Kidney epithelial cell (primary cell): ENCODE results near the gene P3H2. TPM values are rescaled to one million over a fixed set of nuclear protein-coding genes. Genes with fewer than 3 reads are reported as not detected.
A peak's percentile ranks its signal among the peaks of the same experiment; 100 is the strongest.
"Not testable (repeated sequence)": the region's sequence is repeated elsewhere in the genome, so short reads cannot be mapped to it uniquely, and the experiment has no call there.

Experiments
- DNase-seq: peaks from one replicate; pipeline ENCODE4 v3.0.0-alpha.2; 2010; ENCODE audit warnings: low read depth
- H3K27me3 ChIP-seq: 2 replicates; pipeline ENCODE4 v1.6.0; 2011; ENCODE audit warnings: low read length; ENCODE audit not compliant: control insufficient read depth, insufficient read depth
- H3K36me3 ChIP-seq: 2 replicates; pipeline ENCODE4 v1.5.1; 2011; ENCODE audit warnings: low read length; ENCODE audit not compliant: control insufficient read depth, insufficient read depth
- H3K4me3 ChIP-seq: 2 replicates; pipeline ENCODE4 v1.5.1; 2011; ENCODE audit warnings: low read depth, mild to moderate bottlenecking, control low read depth, low read length
- total RNA-seq: library from RNA; depleted of rRNA; stranded (reverse); fragments of >200 nt; gene quantifications from 2 replicates; pipeline ENCODE4 v1.2.3, GENCODE V29; 2015
- TF ChIP-seq, protein P1 (sequence below): IDR thresholded peaks from 2 replicates; pipeline ENCODE4 v1.5.1; 2011; ENCODE audit warnings: mild to moderate bottlenecking, moderate library complexity, low read length, control low read depth, inconsistent platforms; ENCODE audit not compliant: insufficient read depth, poor library complexity, severe bottlenecking

Gene P3H2
- total RNA-seq, 1 donor from 2014 or later: 27.8 TPM

DNA sequence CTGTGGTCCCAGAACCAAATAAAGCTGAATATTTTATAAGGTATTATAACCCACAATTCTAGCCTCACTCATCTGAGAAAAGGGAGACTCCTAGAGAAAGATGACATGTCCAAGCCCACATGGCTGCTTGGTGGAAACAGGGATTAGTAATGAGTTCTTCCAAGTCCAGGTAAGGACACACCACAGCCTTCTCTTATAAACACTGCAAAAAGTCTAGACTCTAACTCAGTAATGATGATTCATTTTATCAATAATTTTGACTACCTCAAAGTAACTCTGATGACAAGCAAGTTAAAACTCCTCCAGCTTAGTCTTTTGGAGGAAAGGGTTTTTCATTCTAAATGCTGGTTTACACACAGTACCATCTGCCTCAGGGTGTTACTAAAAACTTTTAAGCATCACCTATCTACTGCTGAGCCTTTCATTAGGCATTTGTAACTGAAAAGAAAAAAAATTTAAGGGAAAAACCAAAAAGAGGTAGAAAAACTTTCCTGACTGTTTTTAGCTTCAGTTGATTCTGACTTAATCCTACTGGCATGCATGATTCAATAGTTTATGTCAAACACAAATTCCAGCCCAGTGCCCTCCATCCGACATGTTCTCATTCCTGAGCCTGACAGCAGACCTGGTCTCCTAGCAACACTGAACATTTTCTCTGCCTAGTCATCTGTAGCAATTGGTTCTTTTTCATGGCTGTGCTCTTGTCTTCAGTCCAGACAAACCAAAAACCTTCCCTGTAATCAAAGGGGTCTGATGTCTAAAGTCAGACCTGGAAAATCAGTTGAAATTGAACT lies 43.9 kb downstream of the P3H2 start:
- peak; percentile 99 for DNase-seq
- Histone ChIP-seq H3K4me3 (no peak overlapping the region), H3K27me3 (no peaks in the 10 kb centered on the region), H3K36me3 (no peaks in the 10 kb centered on the region)
- TF ChIP-seq, protein P1, sequence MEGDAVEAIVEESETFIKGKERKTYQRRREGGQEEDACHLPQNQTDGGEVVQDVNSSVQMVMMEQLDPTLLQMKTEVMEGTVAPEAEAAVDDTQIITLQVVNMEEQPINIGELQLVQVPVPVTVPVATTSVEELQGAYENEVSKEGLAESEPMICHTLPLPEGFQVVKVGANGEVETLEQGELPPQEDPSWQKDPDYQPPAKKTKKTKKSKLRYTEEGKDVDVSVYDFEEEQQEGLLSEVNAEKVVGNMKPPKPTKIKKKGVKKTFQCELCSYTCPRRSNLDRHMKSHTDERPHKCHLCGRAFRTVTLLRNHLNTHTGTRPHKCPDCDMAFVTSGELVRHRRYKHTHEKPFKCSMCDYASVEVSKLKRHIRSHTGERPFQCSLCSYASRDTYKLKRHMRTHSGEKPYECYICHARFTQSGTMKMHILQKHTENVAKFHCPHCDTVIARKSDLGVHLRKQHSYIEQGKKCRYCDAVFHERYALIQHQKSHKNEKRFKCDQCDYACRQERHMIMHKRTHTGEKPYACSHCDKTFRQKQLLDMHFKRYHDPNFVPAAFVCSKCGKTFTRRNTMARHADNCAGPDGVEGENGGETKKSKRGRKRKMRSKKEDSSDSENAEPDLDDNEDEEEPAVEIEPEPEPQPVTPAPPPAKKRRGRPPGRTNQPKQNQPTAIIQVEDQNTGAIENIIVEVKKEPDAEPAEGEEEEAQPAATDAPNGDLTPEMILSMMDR: no peak

DNA sequence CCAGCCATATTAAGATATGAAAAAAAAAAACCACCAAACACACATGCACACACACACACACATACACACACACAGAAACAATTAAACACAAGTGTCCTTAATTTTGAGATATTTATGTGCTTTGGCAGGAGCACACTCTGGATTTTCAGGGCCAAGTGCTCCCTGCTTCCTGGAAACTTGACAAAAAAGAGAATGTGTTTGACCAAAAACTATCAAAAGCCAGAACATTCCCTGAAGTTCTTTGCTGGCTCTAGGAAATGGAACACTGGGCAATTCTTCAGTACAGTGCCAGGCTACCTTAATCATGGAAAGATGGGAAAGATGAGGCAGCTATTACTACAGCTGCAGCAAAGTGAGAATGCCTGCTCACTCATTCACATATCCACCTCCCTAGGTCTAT lies 44.6 kb downstream of the P3H2 start:
- DNase-seq: no peak
- Histone ChIP-seq H3K27me3 (no peaks in the 10 kb centered on the region), H3K4me3 (no peak overlapping the region), H3K36me3 (no peaks in the 10 kb centered on the region)
- TF ChIP-seq, protein P1: no peak

DNA sequence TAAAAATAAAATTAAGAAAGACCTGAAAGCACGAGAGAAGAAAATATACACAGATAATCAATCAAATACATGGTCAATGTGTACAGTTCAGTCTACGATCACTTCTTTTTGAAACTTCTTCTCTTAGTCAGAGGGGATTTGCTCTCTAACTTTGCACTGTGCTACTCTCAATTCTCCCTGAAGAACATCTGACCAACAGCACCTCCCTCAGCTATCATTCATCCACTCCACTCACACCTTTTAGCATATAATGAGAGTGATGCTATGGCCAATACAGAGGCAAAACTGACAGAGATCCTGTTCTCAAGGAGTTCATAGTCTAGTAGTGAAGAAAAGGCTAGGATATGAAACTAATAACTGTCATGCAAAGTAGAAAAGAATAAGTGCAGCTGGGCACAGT lies 45.9 kb downstream of the P3H2 start:
- TF ChIP-seq, protein P1: no peak
- no peak overlapping the region for H3K4me3 ChIP-seq
- H3K36me3 ChIP-seq: no peaks in the 10 kb centered on the region
- H3K27me3 ChIP-seq: no peaks in the 10 kb centered on the region
- no peak for DNase-seq

DNA sequence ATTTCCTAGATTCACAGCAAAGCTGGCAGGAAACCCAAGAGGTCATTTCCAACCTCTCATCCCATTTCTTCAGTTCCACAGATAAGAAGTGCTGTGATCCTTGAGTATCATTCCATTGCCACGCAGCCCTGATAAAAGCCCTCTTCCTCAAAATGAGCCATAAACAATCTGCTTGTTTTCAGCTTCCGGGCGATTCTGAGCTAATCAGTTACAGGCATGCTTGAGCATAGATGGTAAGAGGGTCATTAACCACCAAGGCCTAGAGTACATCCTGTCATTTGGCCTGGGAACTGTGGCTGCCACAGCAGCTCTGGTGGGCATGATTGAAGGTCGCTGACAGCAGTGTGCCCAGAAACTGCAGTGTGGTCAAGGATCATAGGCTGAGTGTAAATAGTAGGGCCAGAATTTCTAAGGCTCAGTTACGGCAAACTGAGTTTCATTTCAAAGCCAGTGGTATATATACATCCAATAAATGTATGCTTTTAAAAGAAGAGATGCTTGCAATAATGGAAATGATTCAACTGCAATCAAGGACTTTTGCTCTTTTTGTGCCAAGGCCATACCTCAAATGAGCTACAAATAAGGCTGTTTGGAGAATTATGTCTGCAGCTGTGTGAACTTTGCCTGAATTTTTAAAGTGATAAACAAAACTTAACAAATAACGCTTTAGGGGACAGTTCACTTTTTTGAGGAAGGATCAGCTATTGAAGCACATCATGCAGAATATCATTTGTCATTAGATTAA lies 47.3 kb downstream of the P3H2 start:
- DNase-seq: peak; percentile 79
- TF ChIP-seq, protein P1: no peak
- no peaks in the 10 kb centered on the region for H3K27me3 ChIP-seq
- H3K36me3 ChIP-seq: no peaks in the 10 kb centered on the region
- H3K4me3 ChIP-seq: no peak overlapping the region

DNA sequence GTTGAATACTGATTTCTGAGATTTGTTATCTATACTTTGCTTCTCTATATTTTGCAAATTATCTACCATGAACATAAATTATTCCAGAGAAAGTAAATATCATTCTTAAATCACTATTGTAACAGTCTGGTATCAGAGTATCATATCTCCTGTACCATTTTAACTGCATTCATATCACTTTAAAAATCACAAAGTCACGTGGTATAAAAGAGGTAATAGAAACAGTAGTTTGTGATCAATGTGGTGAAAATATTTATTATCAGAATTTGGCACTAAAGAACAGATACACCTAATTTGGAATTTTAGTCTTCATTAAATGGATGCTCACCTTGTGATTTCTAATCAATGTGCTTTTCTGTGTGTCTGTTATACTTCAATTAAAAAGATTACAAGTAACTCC lies 47.8 kb downstream of the P3H2 start:
- no peak overlapping the region for H3K4me3 ChIP-seq
- TF ChIP-seq, protein P1: no peak

DNA sequence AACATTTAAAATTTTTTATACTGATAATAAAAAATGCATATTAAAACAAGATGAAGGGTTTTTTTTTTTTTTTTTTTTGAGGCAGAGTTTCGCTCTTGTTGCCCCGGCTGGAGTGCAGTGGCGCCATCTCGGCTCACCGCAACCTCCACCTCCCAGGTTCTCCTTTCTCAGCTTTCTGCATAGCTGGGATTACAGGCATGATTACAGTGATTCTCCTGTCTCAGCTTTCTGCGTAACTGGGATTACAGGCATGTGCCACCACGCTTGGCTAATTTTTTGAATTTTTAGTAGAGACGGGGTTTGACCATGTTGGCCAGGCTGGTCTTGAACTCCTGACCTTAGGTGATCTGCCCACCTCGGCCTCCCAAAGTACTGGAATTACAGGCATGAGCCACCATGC lies 48.8 kb downstream of the P3H2 start:
- DNase-seq, H3K36me3 ChIP-seq, H3K4me3 ChIP-seq, H3K27me3 ChIP-seq: not testable (repeated sequence)

More for the DNA sequence above, 47.8 kb downstream of the P3H2 start:
- Histone ChIP-seq H3K36me3 (no peaks in the 10 kb centered on the region), H3K27me3 (no peaks in the 10 kb centered on the region)
- no peak for DNase-seq
